Neutrophil (primary cell): ENCODE results near the gene TSPAN9.

Experiments
- H3K27ac ChIP-seq: fragments of 200-600 bp; sonication (generic); 2 replicates; pipeline ENCODE4 v1.5.1; 2016; ENCODE audit warnings: mild to moderate bottlenecking, moderate library complexity
- H3K27me3 ChIP-seq: fragments of 200-600 bp; sonication (generic); 2 replicates; pipeline ENCODE4 v1.6.0; 2016; ENCODE audit warnings: mild to moderate bottlenecking
- H3K36me3 ChIP-seq: fragments of 200-600 bp; sonication (generic); 2 replicates; pipeline ENCODE4 v1.5.1; 2017
- H3K4me1 ChIP-seq, 2 experiments: fragments of 200-600 bp in 1 of 2; sonication (generic) in 1 of 2; 1 replicate in 1 of 2; 2 replicates in 1 of 2; pipeline versions ENCODE4 v1.5.1 to v1.6.1; 2013 to 2016; ENCODE audit warnings: low read depth in 1 of 2, low read length in 1 of 2, mild to moderate bottlenecking in 1 of 2, moderate library complexity in 1 of 2; ENCODE audit not compliant: control insufficient read depth in 1 of 2, insufficient read depth in 1 of 2
- H3K4me3 ChIP-seq, 2 experiments: fragments of 200-600 bp in 1 of 2; sonication (generic) in 1 of 2; 1 replicate in 1 of 2; 2 replicates in 1 of 2; pipeline ENCODE4 v1.5.1; 2013 to 2016; ENCODE audit warnings: low read depth in 1 of 2, low read length in 1 of 2, mild to moderate bottlenecking in 1 of 2, moderate library complexity in 1 of 2
- H3K9me3 ChIP-seq: fragments of 200-600 bp; sonication (generic); 2 replicates; pipeline ENCODE4 v1.5.1; 2016
- CTCF ChIP-seq: fragments of 200-600 bp; sonication (generic); IDR thresholded peaks from 2 replicates; pipeline ENCODE4 v1.5.1; 2016; ENCODE audit warnings: antibody characterized with exemption

Gene TSPAN9

GRCh38 chr12:3265406-3265805 lies 188.2 kb downstream of the TSPAN9 start:
- no peak overlapping the region for H3K27ac ChIP-seq
- no peak for TF ChIP-seq CTCF
- no peaks in the 10 kb centered on the region for H3K9me3 ChIP-seq
- H3K4me3 ChIP-seq = no peak overlapping the region
- peaks cover 27% of the 10 kb centered on the region for H3K27me3 ChIP-seq
- H3K36me3 ChIP-seq = no peaks in the 10 kb centered on the region
- no peaks in the 10 kb centered on the region for H3K4me1 ChIP-seq

GRCh38 chr12:3266638-3267037 lies 189.5 kb downstream of the TSPAN9 start:
- Histone ChIP-seq H3K4me1 (no peaks in the 10 kb centered on the region), H3K27me3 (peaks cover 37% of the 10 kb centered on the region), H3K36me3 (no peaks in the 10 kb centered on the region), H3K4me3 (no peak overlapping the region), H3K27ac (no peak overlapping the region), H3K9me3 (no peaks in the 10 kb centered on the region)
- no peak for TF ChIP-seq CTCF

GRCh38 chr12:3267690-3268089 lies 190.5 kb downstream of the TSPAN9 start:
- H3K9me3 ChIP-seq = no peaks in the 10 kb centered on the region
- H3K4me1 ChIP-seq = no peaks in the 10 kb centered on the region
- no peak overlapping the region for H3K4me3 ChIP-seq
- H3K27ac ChIP-seq = no peak overlapping the region
- no peaks in the 10 kb centered on the region for H3K36me3 ChIP-seq
- peaks cover 40% of the 10 kb centered on the region for H3K27me3 ChIP-seq
- TF ChIP-seq CTCF = no peak

- H3K9me3 ChIP-seq = no peaks in the 10 kb centered on the region
- no peaks in the 10 kb centered on the region for H3K36me3 ChIP-seq
- no peak overlapping the region for H3K4me3 ChIP-seq
- H3K27ac ChIP-seq = no peak overlapping the region
- no peak for TF ChIP-seq CTCF
- H3K4me1 ChIP-seq = no peaks in the 10 kb centered on the region
- H3K27me3 ChIP-seq = peaks cover 48% of the 10 kb centered on the region
These were observed 192.4 kb downstream of the TSPAN9 start for GRCh38 chr12:3269594-3269993.

- Histone ChIP-seq H3K4me1 (no peaks in the 10 kb centered on the region), H3K9me3 (no peaks in the 10 kb centered on the region)
- no peak for TF ChIP-seq CTCF
These were observed 194.0 kb downstream of the TSPAN9 start for GRCh38 chr12:3271146-3271545.

DNA sequence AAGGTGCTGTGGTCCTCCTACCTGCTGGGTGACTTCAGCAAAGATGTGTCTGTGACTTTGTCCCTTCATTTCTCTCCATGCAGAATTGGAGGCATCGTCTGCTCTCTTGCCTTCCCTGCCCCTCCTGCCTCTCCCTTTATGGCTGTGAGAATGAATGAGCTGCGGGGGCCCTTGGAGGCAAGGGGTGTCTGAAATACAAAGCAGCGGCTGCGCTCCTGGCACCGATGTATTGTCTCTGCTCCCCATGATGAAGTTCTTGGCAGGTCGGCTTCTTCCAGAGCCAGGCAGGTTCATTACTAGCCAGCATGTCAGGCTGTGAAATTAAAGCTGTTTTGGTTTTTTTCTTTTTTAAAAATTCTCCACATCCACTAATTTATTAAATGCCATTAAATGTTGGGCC lies 194.5 kb downstream of the TSPAN9 start:
- peaks cover 67% of the 10 kb centered on the region for H3K27me3 ChIP-seq
- no peak overlapping the region for H3K4me3 ChIP-seq
- no peak for TF ChIP-seq CTCF

More at GRCh38 chr12:3271146-3271545, 194.0 kb downstream of the TSPAN9 start:
- Histone ChIP-seq H3K27ac (no peak overlapping the region), H3K4me3 (no peak overlapping the region), H3K27me3 (peaks cover 62% of the 10 kb centered on the region), H3K36me3 (no peaks in the 10 kb centered on the region)

More for the DNA sequence above, 194.5 kb downstream of the TSPAN9 start:
- Histone ChIP-seq H3K36me3 (no peaks in the 10 kb centered on the region), H3K9me3 (no peaks in the 10 kb centered on the region), H3K4me1 (no peaks in the 10 kb centered on the region), H3K27ac (no peak overlapping the region)
